RPMI7951 (cell line): ENCODE data around the gene CXCL13. TPM values are rescaled to one million over a fixed set of nuclear protein-coding genes. Genes with fewer than 3 reads are reported as not detected.

Experiments used
- total RNA-seq: library from RNA; depleted of rRNA; stranded (reverse); fragments of >200 nt; shearing (Covaris generic); gene quantifications from 2 replicates; pipeline ENCODE4 v1.2.3, GENCODE V29; 2014; rRNA removed

The CXCL13 gene
- total RNA-seq, 1 experiment from 2014 or later: not detected

Other genes with a start within 250 kb of the CXCL13 start
- gene CNOT6L, start 213.5 kb downstream of the CXCL13 start, total RNA-seq: 7.6 and 8.4 TPM in 2 replicates